Kidney epithelial cell (primary cell): ENCODE data around the gene NTRK3. TPM values are rescaled to one million over a fixed set of nuclear protein-coding genes. Genes with fewer than 3 reads are reported as not detected.

Experiments used
- DNase-seq: peaks from one replicate; pipeline ENCODE4 v3.0.0-alpha.2; 2010; ENCODE audit warnings: low read depth
- H3K27me3 ChIP-seq: 2 replicates; pipeline ENCODE4 v1.6.0; 2011; ENCODE audit warnings: low read length; ENCODE audit not compliant: control insufficient read depth, insufficient read depth
- H3K36me3 ChIP-seq: 2 replicates; pipeline ENCODE4 v1.5.1; 2011; ENCODE audit warnings: low read length; ENCODE audit not compliant: control insufficient read depth, insufficient read depth
- H3K4me3 ChIP-seq: 2 replicates; pipeline ENCODE4 v1.5.1; 2011; ENCODE audit warnings: low read depth, mild to moderate bottlenecking, control low read depth, low read length
- CTCF ChIP-seq: IDR thresholded peaks from 2 replicates; pipeline ENCODE4 v1.5.1; 2011; ENCODE audit warnings: mild to moderate bottlenecking, moderate library complexity, low read length, control low read depth, inconsistent platforms; ENCODE audit not compliant: insufficient read depth, poor library complexity, severe bottlenecking
- total RNA-seq: library from RNA; depleted of rRNA; stranded (reverse); fragments of >200 nt; gene quantifications from 2 replicates; pipeline ENCODE4 v1.2.3, GENCODE V29; 2015

NTRK3 gene
- total RNA-seq, 1 donor from 2014 or later, result not detected

DNA sequence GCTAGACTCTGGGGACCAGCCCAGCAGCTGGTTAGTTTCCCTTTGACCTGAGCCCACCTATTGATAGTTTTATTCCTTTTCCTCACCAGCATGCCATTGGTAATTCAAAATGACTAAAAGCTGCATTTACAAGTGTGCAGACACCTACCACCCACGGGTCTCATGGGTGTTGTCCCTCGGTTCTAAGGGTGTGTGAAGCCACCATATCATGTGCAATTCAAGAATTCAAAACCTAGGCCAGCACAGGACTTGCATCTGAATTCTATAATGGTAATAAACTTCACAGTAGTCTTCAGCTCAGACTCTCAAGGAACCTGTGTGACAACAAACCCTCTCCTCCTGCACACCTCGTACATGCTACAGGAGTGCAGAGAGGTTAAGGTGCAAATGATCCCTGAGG is 55.3 kb downstream of the NTRK3 start:
- Histone ChIP-seq H3K27me3 (no peaks in the 10 kb centered on the region), H3K4me3 (no peak overlapping the region), H3K36me3 (no peaks in the 10 kb centered on the region)
- TF ChIP-seq CTCF, result no peak
- DNase-seq, result no peak

DNA sequence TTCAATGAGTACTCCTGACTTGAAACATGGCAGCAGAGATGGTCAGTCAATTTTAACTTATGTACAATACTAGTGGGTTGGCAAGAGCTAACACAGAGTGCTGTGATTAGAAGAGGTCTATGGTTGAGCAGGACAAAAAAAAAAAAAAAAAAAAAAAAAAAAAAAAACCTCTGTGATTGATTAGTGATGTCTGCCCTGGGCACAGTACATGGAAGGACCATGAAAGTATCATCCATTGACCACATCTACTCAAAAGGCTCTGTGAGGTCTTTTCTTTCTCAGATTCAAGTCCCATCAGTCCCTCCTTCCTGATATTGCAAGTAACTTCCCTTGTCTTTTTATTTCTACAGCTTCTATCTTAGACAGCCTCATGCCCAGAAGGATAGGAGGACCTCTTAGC is 59.6 kb downstream of the NTRK3 start:
- TF ChIP-seq CTCF, result no peak
- no peak for DNase-seq
- no peak overlapping the region for H3K4me3 ChIP-seq
- H3K27me3 ChIP-seq, result no peaks in the 10 kb centered on the region
- H3K36me3 ChIP-seq, result no peaks in the 10 kb centered on the region

DNA sequence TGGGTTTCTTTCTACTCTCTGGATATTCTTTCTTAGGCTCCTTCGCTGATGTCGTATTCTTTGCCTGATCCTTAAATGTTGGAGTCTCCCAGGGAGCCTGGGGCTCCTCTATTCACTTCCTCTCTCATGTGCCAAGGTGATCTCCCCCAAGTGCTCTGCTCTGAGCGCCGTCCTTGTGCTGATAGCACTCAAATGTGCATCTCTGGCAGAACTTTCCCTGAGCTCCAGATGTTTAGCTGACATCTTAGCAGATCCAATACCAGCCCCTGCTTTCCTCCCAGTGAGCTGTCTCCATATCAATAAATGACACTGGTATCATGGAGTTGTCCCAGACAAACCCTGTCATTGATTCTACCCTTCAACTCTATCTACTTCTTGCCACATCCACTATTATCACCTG is 62.4 kb downstream of the NTRK3 start:
- Histone ChIP-seq H3K27me3 (no peaks in the 10 kb centered on the region), H3K4me3 (no peak overlapping the region), H3K36me3 (no peaks in the 10 kb centered on the region)
- no peak for DNase-seq
- no peak for TF ChIP-seq CTCF

DNA sequence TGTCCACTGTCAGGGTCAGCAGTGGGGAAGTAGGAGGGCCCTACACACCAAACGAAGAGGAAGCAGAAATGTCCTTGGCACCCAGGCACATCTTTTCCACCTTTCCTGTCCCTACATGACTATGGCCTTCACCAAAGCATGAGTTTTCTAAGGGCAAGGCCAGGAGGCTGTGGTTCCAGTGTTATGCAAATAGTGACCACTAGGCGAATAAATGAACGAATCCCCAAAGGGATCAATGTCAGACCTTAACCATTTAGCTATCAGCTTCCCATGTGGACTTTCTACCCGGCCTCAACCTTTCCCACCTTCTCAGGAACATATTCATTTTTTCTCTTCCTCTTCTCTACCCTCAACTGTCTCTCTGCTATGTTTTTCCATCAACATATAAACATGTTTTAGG is 63.1 kb downstream of the NTRK3 start:
- Histone ChIP-seq H3K36me3 (no peaks in the 10 kb centered on the region), H3K27me3 (no peaks in the 10 kb centered on the region), H3K4me3 (no peak overlapping the region)
- TF ChIP-seq CTCF, result no peak
- no peak for DNase-seq

GRCh38 chr15:88191812-88192165 is 64.8 kb downstream of the NTRK3 start:
- no peaks in the 10 kb centered on the region for H3K36me3 ChIP-seq
- H3K27me3 ChIP-seq, result no peaks in the 10 kb centered on the region
- no peak for DNase-seq
- no peak for TF ChIP-seq CTCF
- H3K4me3 ChIP-seq, result no peak overlapping the region

DNA sequence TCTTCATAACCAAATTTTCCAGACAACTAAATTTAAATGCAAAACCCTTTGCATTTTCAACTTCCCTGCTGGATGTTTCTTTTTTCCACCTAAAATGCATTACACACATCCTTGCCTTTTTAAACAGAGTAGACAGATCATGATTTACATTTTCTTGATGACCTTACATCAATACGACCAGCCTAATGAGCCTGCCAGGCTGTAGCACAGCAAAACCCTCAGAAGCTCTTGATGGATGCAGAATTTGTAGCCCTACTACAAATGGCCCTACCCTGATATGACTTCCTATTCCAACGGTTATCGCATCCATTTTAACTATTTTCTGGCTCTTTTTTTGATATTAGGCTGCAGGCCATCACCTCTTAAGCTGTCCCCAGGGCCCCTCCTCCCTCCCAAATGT is 66.3 kb downstream of the NTRK3 start:
- no peak overlapping the region for H3K4me3 ChIP-seq
- no peak for TF ChIP-seq CTCF
- no peaks in the 10 kb centered on the region for H3K36me3 ChIP-seq
- H3K27me3 ChIP-seq, result no peaks in the 10 kb centered on the region
- no peak for DNase-seq
